ENCODE results near the gene LPCAT3.

LPCAT3 gene

GRCh38 chr12:6957741-6958608 lies 60.3 kb downstream of the LPCAT3 start:
- H3K4me3 ChIP-seq (ENCODE audit: control insufficient read depth, low read depth, low read length), result no peak overlapping the region
- no peak for DNase-seq (ENCODE audit: low read depth)

GRCh38 chr12:6957151-6957701 lies 61.0 kb downstream of the LPCAT3 start:
- H3K4me3 ChIP-seq (ENCODE audit: control insufficient read depth, low read depth, low read length), result no peak overlapping the region
- no peak for DNase-seq (ENCODE audit: low read depth)
- TF ChIP-seq, protein P1, sequence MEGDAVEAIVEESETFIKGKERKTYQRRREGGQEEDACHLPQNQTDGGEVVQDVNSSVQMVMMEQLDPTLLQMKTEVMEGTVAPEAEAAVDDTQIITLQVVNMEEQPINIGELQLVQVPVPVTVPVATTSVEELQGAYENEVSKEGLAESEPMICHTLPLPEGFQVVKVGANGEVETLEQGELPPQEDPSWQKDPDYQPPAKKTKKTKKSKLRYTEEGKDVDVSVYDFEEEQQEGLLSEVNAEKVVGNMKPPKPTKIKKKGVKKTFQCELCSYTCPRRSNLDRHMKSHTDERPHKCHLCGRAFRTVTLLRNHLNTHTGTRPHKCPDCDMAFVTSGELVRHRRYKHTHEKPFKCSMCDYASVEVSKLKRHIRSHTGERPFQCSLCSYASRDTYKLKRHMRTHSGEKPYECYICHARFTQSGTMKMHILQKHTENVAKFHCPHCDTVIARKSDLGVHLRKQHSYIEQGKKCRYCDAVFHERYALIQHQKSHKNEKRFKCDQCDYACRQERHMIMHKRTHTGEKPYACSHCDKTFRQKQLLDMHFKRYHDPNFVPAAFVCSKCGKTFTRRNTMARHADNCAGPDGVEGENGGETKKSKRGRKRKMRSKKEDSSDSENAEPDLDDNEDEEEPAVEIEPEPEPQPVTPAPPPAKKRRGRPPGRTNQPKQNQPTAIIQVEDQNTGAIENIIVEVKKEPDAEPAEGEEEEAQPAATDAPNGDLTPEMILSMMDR (conservative IDR thresholded peaks at IDR 0.05; ENCODE audit: control insufficient read depth, insufficient read depth, low read depth, low read length), result no peak

More at GRCh38 chr12:6957741-6958608, 60.3 kb downstream of the LPCAT3 start:
- TF ChIP-seq, protein P1 (conservative IDR thresholded peaks at IDR 0.05; ENCODE audit: control insufficient read depth, insufficient read depth, low read depth, low read length), result no peak

DNA sequence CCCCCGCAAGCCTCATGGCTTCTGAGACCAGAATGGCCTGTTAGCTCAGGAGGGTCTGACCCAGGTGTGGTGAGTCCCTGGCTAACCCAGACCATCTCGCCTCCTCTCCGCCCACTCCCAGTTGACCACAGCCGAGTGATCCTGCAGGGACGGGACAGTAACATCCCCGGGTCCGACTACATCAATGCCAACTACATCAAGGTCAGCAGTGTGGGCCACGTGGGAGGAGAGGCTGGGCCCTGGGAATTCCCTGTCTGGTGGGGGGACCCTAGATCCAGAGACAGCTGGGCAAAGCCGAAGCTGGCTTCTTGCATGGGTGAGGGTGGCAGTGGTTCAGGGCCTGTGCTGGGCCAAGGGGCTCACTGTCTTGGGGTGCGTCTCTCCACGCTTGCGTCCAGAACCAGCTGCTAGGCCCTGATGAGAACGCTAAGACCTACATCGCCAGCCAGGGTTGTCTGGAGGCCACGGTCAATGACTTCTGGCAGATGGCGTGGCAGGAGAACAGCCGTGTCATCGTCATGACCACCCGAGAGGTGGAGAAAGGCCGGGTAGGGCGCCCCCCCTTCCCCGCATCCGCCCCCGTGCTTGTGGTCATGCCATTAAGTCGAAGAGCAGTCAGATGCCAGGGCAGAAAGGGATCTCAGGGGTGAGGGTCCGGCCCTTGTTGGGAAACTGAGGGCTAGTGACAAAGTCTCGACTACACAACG lies 62.1 kb downstream of the LPCAT3 start:
- TF ChIP-seq, protein P1 (conservative IDR thresholded peaks at IDR 0.05; ENCODE audit: control insufficient read depth, insufficient read depth, low read depth, low read length), result no peak
- H3K4me3 ChIP-seq (ENCODE audit: control insufficient read depth, low read depth, low read length), result no peak overlapping the region
- no peak for DNase-seq (ENCODE audit: low read depth)

DNA sequence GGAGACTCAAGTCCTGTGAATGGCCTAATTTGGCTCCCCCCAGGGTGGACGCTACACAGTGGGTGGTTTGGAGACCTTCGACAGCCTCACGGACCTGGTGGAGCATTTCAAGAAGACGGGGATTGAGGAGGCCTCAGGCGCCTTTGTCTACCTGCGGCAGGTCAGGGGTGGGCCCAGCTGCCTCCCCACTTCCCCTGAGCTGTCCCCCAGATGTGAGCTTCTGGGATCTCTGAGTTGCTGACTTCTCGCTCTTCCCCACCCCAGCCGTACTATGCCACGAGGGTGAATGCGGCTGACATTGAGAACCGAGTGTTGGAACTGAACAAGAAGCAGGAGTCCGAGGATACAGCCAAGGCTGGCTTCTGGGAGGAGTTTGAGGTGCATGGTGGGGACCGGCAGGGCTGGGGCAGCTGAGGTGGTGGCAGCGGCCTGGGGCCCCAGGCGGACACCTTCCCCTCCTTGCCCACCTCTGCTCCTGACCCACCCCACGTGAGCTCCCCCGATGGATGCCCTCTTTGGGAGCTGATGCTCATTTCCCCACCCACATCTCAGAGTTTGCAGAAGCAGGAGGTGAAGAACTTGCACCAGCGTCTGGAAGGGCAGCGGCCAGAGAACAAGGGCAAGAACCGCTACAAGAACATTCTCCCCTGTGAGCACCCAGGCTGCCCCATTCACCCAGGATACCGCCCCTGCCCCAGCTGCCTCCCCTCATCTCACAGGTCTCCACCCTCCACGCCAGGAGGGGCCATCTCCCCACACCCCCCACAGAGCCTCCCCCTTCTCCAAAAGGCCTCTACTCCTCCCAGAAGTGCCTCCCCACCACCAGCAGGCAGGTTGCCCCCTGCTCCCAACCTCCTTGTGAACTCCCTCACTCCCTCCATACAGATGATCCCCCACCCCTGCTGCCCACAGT lies 62.9 kb downstream of the LPCAT3 start:
- no peak overlapping the region for H3K4me3 ChIP-seq (ENCODE audit: control insufficient read depth, low read depth, low read length)
- DNase-seq (ENCODE audit: low read depth), result no peak
- TF ChIP-seq, protein P1 (conservative IDR thresholded peaks at IDR 0.05; ENCODE audit: control insufficient read depth, insufficient read depth, low read depth, low read length), result no peak

GRCh38 chr12:6954316-6955107 lies 63.8 kb downstream of the LPCAT3 start:
- H3K4me3 ChIP-seq (ENCODE audit: control insufficient read depth, low read depth, low read length), result no peak overlapping the region
- DNase-seq (ENCODE audit: low read depth), result no peak
- TF ChIP-seq, protein P1 (conservative IDR thresholded peaks at IDR 0.05; ENCODE audit: control insufficient read depth, insufficient read depth, low read depth, low read length), result no peak
